Measurements from ENCODE around the gene DPAGT1.
"Not testable (repeated sequence)": the region's sequence is repeated elsewhere in the genome, so short reads cannot be mapped to it uniquely, and the experiment has no call there.

Gene DPAGT1

DNA sequence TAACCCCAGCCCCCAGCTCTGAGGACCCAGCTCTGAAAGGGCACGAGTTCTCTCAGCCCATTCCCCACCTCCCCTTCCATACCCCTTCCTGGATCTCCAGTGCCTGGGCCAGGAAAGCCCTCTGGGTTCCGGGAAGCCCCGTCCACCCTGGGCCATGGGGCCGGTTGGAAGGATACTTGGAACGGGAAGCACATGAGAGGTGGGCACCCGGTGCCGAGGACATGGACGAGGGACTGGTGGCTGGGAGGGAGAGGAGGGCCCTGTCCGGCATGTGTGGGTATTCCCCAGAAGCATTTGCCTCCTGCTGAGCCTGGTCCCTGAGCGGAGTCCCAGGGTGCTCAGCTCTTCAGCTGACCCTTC is 14.6 kb upstream of the DPAGT1 start:
- in situ Hi-C loops (cut with MboI; ENCODE audit: low sequenced_read_pairs), result no loop called here

DNA sequence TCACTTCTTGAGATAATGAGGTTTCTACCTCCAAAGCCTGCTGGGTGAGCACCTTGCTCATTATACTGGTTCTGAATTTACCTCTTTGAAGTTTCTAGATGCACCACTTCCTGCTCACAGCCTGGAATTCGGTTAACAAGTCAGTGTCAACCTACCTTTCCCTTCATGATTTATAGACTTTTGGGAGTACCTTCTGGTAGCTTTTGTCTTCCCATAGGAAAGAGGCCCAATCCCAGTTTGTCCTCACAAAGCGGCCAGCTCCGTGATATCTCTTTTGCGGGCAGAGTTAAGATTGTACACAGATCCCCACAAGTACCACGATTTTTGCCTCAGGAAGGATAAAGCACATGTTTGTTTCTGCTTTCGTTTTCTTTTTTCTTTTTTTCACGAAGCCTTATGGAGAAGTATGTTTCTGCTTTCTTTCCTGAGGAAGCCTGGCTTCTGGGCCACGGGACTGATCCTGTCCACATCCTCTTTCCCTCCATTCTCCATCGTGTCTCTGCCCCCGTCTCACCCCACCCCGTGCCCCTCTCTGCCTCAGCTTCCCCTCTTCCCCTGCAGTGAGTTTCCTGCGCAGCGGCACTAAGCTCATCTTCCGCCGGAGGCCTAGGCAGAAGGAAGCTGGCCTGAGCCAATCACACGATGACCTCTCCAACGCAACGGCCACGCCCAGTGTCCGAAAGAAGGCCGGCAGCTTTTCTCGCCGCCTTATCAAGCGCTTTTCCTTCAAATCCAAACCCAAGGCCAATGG is 14.0 kb upstream of the DPAGT1 start:
- in situ Hi-C loops (cut with MboI; ENCODE audit: low sequenced_read_pairs), result no loop called here

DNA sequence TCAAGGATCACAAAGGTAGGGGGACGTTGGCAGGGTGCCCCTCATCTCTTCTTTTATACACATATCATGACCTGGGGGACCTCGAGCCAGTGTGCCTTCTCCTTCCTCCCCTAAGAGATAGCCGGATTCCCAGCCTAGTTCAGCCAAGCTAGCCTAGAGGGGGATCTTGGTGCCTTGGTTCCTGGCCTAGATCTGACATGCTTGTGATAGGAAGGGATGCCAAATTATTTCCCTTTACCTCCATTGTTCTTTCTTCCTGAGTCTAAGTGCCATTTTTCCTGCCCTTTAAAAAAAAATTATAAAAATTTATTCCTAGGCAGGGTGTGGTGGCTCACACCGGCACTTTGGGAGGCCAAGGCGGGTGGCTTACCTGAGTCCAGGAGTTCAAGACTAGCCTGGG is 12.7 kb upstream of the DPAGT1 start:
- in situ Hi-C loops (cut with MboI; ENCODE audit: low sequenced_read_pairs), result no loop called here

DNA sequence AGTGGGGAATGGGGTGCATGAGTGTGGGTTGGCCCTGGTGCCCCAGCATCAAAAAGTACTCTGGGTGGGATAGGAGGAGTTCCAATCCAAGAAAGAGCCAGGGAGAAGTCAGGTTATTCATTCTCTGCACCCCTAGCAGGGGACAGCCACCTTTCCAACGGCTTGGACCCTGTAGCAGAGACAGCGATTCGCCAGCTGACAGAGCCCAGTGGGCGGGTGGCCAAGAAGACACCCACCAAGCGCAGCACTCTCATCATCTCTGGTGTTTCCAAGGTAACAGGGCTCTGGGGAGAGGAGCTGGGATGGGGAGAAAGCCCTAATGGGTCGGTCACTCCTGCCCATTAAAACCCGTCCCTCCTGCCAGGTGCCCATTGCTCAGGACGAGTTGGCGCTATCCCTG is 12.1 kb upstream of the DPAGT1 start:
- in situ Hi-C loops (cut with MboI; ENCODE audit: low sequenced_read_pairs), result no loop called here

DNA sequence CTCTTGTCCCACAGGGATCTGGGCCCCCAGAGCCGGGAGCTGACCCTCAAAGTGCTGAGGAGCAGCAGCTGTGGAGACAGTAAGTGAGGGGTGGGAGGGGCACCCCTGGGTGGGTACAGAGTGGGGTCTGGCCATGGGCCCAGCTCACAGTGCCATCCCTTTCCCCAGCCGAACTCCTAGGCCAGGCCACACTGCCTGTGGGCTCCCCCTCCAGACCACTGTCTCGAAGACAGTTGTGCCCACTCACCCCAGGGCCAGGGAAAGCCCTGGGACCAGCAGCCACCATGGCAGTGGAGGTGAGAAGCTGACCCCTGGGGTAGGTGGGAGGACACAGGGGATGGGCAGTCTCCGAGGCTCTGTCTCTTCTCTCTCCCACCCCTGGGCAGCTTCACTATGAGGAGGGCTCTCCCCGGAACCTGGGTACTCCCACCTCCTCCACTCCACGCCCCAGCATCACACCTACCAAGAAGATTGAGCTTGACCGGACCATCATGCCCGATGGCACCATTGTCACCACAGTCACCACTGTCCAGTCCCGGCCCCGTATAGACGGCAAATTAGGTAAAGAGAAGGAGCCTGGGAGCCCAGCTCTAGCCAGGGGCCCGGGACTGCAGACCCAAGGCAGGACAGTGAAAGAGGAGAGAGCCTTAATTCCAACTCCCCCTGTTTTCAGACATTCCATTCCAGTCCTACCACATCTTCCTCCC is 10.8 kb upstream of the DPAGT1 start:
- in situ Hi-C loops (cut with MboI; ENCODE audit: low sequenced_read_pairs), result no loop called here

DNA sequence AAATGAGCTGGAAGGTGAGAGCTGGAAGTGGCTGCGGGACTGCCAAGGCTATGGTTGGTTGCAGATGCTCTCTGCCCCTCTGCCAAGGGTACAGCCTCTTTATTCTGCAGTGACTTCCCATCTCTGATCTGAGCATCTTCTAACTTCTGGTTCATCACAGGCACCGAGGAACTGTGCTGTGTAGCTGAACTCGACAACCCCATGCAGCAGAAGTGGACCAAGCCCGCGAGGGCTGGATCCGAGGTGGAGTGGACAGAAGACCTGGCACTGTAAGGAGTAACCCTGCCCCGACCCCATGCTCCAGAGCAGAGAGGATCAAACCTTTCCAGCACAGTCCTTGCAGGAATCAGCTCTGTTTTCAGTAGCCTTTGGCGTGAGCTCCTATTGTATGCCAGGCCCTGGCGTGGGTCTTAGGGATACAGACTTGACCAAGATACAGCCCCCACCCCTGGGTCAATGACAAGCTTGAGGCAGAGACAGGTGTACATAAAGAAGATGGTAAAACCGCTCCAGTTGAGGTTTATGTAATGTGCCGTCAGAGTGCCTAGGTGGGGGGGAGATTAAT is 9.8 kb upstream of the DPAGT1 start:
- in situ Hi-C loops (cut with MboI; ENCODE audit: low sequenced_read_pairs), result no loop called here

DNA sequence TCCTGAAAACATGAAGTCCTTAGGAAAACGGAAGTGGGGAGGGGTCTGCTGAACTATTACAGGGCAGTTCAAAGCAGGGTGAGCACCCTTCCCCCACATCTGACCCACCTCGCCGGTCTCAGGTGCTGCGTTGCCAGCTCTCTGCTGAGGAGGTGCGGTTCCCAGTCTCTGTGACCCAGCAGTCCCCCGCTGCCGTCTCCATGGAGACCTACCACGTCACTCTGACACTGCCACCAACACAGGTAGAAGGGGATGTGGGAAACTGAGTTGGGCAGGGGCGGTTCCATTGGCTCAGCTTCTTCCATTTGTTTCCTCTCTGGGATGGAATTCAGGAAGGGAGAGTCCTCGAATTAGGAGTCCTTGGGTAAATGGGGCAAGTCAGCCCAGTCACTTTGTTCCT is 8.8 kb upstream of the DPAGT1 start:
- in situ Hi-C loops (cut with MboI; ENCODE audit: low sequenced_read_pairs), result no loop called here

DNA sequence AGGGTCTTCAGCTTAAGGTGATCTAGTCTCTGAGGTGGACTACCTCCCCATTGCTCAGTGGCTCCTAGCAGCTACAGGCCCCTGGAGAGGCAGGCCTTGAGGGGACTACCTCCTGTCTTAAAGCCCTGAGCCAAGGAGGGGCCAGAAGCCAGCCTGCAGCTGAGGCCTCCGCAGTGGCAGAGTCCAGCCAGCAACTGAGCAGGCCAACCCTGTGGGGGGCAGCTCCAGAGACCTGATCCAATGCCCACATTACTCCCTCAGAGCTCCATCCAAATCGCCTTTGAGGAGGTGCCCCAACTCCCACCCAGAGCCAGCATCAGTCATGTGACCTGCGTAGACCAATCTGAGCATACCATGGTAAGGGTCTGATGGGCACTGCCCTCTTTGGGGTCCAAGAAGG is 8.2 kb upstream of the DPAGT1 start:
- in situ Hi-C loops (cut with MboI; ENCODE audit: low sequenced_read_pairs), result no loop called here

DNA sequence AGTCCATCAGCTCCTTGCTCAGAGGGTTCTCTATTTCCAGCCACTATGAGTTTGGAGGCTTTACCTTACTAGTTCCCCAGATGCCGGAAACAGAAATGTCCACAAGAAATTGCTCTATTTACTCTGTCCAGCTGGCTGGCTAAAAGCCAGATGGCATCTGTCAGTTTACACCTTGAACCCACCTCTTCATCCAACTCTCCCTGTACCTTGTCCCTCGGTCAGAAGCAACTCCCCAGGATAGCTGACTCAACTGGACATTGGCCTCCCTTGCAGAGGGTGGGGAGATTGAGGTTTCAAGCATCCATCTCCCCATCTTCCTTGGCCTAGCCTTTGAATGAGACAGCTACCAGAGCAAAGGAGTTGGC is 7.2 kb upstream of the DPAGT1 start:
- in situ Hi-C loops (cut with MboI; ENCODE audit: low sequenced_read_pairs), result no loop called here

DNA sequence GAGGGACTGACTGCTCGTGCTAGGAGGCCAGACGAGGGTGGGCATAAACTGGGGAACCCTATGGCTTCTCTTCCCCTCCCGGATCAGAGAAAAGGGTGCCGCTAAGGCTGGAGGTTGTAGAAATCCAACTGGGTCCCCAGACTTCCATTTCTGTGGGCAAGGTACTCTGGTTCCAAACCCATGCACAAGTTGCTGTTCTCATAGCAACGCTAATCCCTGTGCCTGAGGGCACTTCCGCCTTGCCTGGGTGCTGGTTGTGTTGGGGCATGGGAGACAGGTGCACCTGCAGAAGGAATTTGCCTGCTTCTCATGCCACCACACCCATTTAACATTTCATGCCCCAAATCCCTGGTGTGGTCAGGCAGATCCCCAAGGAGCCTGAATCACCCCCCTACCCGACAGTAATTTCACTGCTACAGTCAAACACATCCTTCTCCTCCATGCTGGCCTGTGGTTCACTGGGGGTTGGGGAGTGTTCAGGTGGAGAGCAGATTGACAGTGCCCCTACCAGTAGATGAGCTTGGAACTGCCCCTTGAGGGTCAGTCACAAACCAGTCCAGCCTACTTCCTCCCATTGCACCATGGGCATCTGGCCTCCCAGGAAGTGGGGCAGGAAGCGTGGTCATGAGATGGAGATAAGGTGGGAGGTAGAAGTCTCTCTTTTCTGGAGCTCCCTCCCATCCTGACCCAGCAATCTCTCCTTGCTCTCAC is 6.6 kb upstream of the DPAGT1 start:
- in situ Hi-C loops (cut with MboI; ENCODE audit: low sequenced_read_pairs), result no loop called here

DNA sequence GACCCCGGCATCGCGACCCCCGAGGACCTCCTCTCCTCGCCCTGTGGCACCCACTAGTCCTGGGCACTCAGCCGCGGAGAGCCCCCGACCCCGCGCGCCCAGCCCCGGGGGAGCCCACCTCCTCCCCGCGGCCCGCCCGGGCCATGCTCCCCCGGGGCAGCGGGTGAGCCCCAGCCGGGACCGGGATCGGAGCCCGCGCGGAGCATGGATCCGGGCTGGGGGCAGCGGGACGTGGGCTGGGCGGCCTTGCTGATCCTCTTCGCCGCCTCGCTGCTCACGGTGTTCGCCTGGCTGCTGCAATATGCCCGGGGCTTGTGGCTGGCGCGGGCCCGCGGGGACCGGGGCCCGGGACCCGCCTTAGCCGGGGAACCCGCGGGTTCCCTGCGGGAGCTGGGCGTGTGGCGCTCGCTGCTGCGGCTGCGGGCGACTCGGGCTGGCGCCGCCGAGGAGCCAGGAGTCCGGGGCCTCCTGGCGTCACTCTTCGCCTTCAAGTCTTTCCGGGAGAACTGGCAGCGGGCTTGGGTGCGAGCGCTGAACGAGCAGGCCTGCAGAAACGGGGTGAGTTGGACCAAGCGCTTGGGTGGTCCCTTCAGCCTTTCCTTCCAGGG is 6.0 kb upstream of the DPAGT1 start:
- in situ Hi-C loops (cut with MboI; ENCODE audit: low sequenced_read_pairs), result no loop called here

DNA sequence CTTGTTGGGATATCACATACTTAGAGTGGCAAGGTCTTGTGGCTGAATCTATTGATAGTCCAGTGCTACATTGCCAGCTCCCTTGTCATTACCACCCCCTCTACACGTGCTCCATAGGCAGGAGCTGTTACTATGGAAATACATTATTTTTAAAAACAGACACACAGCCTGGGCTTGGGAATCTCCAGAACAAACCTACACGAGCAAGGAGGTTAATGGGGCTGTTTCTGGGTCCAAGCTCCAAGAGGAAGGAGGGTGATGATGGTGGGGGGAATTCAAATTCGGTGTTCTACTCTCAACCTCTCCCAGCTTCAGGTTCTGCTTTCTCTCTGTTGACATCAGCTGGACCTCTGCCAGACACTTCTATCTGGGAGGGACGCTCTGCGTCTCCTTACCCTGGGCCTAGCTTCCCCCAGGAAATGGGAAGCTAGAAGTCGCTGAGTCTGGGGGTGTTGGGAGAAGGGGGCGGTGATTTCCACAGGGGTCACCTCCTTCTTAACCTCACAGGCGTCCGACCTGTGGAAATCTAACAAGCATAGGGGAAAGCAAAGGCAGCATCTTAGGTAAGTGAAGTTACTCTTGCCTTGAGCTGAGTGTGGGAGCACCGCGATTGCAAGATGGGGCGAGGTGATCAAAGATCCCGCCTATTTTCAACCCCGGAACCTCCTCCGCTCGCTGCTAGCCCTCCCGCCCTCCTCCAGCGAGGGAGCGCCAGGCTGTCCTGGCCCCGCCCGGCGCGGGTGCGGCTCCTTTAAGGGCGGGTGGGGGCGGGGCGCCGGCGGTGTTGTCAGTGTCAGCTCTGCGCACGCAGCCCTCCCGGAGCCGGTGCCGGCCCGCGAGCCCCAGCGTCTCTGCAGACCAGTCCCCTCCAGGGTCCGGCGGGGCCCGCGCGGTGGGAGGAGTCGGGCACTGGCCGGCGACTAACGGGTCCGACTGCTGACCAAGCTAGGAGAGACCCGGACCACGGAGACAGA is 5.2 kb upstream of the DPAGT1 start, which contains the start of gene C2CD2L:
Gene C2CD2L (plus strand): TSS at position 781 of the 974 bp plus-strand sequence. CDS start 398 bp downstream, outside the sequence.
- in situ Hi-C loops (cut with MboI; ENCODE audit: low sequenced_read_pairs), result no loop called here

DNA sequence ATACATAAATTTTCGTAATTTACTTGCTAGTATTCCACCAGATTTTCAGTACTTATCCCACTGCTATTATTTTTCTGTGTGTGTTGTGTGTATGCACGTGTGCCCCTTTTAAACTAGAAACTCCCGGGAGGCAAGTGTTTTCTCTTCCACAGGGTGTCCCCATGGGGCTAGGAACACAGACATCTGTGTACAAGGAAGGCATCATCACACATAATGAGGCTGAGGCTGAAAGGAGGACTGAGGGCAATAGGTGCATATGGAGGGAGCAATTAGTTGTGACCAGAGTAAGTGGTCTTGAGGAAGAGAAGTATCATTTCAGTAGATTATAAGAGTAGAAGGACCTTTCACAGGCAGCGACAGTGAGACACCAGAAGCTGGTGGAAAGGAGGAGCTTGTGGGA is 2.1 kb upstream of the DPAGT1 start:
- in situ Hi-C loops (cut with MboI; ENCODE audit: low sequenced_read_pairs), result no loop called here

DNA sequence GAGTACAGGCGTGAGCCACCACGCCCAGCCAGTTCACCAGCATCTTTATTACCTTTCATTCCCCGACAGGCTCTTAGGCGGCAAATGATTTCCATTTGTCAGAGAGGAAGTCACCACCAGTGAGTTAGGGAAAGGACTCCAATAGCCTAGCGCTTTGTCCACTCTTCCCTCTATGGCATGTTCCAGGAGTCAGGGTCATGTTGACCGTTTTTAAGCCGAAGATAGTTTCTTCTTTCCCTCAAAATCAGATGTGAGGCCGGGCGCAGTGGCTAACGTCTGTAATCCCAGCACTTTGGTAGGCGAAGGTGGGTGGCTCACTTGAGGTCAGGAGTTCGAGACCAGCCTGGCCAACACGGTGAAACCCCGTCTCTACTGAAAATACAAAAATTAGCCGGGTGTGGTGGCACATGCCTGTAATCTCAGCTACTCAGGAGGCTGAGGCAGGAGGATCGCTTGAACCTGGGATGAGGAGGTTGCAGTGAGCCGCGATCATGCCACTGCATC is 1.6 kb upstream of the DPAGT1 start:
- in situ Hi-C loops (cut with MboI; ENCODE audit: low sequenced_read_pairs), result not testable (repeated sequence)

DNA sequence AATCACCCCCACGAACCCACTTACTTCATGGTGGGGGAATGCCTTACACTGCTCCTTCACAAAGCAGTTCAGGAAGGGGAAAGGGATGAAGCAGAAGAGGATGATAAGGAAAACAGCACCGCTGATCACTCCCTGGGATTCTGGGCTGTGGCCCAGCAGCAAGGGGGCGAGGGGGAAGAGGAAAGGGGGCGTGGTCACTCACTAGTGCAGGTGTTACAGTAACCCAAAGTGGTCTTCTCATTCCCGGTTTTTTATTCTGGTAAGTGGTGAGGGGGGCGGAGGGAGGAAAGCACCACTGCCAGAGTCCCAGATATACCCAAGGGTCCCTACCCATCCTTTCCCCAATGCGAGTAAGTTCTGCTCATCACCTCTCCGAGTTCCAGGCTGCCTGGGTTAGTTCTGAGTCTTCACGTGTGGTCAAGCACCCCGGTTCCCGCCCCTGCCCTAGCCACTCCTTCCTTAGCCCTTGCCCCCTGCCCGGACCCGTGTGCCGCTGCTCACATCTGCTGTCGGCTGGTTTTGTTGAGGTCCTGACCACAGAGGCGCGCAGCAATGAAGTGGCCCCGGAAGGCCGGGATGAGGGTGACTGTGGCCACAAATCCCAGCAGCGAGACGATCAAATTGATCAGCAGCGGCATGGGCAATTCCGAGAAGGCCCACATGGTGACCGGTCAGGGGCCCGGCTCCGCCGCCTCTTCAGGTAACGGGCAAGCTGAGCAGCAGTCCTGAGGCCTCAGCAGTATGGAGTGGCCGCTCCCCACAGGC is 477 bp downstream of the DPAGT1 start:
- in situ Hi-C loops (cut with MboI; ENCODE audit: low sequenced_read_pairs), result no loop called here

DNA sequence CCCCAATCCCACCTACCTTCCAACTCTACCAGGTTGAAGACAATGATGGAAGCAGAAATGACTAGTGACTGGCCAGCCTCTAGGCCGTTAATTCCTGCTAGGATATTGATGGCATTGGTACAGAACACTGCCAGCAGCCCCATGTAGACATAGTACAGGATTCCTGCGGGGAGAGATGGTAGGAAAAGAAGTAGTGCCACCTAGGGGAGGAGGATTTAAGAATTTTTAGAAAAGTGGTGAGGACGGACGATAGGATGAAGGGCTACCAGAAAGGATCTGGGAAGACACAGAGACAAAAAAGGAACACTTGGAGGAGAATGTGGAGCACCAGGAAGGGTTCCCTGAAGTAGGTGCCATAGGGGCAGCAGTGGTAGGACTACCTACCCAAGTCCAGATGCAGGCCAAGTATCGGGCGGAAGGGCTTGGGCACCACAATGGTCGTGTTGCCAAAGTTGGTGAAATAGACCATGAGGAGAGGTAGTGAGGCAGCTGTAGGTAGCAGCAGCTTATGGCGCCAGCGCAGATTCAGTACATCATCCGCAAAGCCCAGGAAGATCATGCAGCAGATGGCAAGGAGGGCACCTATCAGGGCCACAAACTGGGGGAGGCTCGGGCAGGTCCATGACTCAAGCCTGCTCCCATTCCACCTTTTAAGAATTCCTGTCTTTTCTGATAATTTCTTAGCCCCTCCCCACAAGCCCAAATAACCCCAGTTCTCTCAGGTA is 1.2 kb downstream of the DPAGT1 start:
- in situ Hi-C loops (cut with MboI; ENCODE audit: low sequenced_read_pairs), result no loop called here

DNA sequence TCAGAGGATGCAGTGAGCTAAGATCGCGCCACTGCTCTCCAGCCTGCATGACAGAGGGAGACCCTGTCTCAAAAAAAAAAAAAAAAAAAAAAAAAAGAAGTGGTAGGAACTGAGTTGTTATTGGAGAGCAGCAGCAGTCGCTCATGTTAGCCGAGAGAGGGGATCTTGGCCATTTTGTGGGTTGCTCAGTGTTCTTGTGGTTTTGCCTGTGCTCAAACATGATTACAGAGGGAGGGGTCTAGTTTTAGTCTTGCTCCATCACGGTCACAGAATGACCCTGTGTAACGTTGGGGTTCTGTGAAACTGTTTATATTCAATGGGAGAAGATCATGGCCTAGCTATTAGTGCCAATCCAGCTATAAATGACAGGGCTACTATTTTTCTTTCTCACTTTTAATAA is 1.9 kb downstream of the DPAGT1 start:
- in situ Hi-C loops (cut with MboI; ENCODE audit: low sequenced_read_pairs), result no loop called here

DNA sequence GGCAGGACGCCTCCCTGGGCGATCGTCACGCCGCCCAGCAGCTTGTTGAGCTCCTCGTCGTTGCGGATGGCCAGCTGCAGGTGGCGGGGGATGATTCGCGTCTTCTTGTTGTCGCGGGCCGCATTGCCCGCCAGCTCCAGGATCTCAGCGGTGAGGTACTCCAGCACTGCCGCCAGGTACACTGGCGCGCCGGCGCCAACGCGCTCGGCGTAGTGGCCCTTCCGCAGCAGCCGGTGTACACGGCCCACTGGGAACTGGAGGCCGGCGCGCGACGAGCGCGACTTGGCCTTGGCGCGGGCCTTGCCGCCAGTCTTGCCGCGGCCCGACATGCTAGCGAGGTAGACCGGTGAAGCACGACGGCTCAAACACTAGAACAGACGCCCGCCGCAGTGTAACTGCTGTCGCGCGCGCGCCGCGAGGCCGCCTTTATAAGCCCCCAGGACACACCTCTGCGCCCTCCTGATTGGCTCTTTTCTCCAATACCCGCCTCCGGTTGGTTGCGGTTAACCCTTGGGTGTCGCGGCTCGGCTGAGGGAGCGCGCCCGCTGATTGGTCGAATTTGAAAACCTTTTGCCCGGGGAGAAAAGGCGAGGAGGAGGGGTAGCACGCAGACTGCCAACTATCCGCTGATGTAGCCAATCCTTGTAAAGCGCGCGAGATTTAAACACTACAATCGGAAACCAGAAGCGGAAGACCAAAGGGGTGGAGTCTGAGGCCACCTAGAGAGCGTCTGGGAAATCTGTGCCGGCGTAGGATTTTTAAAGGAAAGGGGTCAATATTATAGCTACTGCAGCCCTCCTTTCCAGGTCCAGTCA is 6.4 kb downstream of the DPAGT1 start:
- in situ Hi-C loops (cut with MboI; ENCODE audit: low sequenced_read_pairs), result no loop called here

Measured in hTERT RPE-1 (cell line).